Sigmoid colon (tissue), 4 donors: Measurements from ENCODE around the gene GGT6.

Experiments used
- EP300 ChIP-seq, 4 donors: sonication (generic); formaldehyde crosslinking; IDR thresholded peaks; one replicate each; pipeline ENCODE4 v1.6.1; 2017; ENCODE audit warnings: antibody characterized with exemption in 4 of 4
- POLR2A ChIP-seq, 2 donors: fragments of 450-650 bp; IDR thresholded peaks; one replicate each; pipeline ENCODE4 v1.6.1; 2016; ENCODE audit warnings: antibody characterized with exemption in 2 of 2, mild to moderate bottlenecking in 2 of 2, moderate library complexity in 2 of 2
- POLR2AphosphoS5 ChIP-seq, 4 donors: sonication (generic); formaldehyde crosslinking; IDR thresholded peaks; one replicate each; pipeline ENCODE4 v1.6.1; 2017; ENCODE audit warnings: antibody characterized with exemption in 4 of 4
- TF ChIP-seq, protein P1 (sequence below), 4 experiments: fragments of 450-650 bp in 3 of 4; fragments of 200-600 bp in 1 of 4; IDR thresholded peaks; one replicate each; pipeline ENCODE4 v1.5.1; 2016 to 2019; ENCODE audit warnings: antibody characterized with exemption in 4 of 4, mild to moderate bottlenecking in 3 of 4, moderate library complexity in 2 of 4

DNA sequence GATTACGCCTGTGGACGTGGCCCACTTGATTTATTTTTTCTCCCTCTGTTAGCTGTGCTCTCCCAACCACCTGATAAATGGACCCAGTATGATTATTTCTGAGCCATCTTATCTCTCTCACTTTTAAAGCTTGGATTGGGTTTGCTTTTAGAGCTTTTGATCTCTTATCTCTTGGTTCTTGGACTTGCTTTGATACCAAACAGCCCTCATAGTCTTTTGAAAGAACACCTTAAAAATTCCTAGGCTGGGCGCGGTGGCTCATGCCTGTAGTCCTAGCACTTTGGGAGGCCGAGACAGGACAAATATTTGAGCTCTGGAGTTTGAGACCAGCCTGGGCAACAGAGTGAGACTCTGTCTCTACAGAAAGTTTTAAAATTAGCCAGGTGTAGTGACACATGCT is 49.8 kb upstream of the GGT6 start:
- TF ChIP-seq EP300 (IDR thresholded peaks at IDR 0.05) = no peak
- TF ChIP-seq, protein P1, sequence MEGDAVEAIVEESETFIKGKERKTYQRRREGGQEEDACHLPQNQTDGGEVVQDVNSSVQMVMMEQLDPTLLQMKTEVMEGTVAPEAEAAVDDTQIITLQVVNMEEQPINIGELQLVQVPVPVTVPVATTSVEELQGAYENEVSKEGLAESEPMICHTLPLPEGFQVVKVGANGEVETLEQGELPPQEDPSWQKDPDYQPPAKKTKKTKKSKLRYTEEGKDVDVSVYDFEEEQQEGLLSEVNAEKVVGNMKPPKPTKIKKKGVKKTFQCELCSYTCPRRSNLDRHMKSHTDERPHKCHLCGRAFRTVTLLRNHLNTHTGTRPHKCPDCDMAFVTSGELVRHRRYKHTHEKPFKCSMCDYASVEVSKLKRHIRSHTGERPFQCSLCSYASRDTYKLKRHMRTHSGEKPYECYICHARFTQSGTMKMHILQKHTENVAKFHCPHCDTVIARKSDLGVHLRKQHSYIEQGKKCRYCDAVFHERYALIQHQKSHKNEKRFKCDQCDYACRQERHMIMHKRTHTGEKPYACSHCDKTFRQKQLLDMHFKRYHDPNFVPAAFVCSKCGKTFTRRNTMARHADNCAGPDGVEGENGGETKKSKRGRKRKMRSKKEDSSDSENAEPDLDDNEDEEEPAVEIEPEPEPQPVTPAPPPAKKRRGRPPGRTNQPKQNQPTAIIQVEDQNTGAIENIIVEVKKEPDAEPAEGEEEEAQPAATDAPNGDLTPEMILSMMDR (IDR thresholded peaks at IDR 0.05) = no peak
- TF ChIP-seq POLR2AphosphoS5 (IDR thresholded peaks at IDR 0.05) = no peak
- TF ChIP-seq POLR2A (IDR thresholded peaks at IDR 0.05) = no peak
